ENCODE measurements around the gene LRRC49.

LRRC49 gene, protein sequence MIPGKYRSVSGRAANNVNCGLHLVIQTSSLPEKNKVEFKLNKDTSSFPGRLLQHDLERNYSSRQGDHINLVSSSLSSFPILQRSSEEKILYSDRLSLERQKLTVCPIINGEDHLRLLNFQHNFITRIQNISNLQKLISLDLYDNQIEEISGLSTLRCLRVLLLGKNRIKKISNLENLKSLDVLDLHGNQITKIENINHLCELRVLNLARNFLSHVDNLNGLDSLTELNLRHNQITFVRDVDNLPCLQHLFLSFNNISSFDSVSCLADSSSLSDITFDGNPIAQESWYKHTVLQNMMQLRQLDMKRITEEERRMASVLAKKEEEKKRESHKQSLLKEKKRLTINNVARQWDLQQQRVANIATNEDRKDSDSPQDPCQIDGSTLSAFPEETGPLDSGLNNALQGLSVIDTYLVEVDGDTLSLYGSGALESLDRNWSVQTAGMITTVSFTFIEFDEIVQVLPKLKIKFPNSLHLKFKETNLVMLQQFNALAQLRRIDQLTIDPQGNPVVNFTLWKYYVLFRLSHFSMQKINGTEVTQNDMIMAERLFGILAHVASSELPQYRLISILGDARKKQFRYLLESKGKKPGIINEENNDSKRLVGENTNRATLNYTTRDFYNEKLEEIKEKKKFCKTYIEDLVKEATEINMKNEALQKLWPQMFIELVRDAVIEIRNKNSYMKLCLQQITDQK

DNA sequence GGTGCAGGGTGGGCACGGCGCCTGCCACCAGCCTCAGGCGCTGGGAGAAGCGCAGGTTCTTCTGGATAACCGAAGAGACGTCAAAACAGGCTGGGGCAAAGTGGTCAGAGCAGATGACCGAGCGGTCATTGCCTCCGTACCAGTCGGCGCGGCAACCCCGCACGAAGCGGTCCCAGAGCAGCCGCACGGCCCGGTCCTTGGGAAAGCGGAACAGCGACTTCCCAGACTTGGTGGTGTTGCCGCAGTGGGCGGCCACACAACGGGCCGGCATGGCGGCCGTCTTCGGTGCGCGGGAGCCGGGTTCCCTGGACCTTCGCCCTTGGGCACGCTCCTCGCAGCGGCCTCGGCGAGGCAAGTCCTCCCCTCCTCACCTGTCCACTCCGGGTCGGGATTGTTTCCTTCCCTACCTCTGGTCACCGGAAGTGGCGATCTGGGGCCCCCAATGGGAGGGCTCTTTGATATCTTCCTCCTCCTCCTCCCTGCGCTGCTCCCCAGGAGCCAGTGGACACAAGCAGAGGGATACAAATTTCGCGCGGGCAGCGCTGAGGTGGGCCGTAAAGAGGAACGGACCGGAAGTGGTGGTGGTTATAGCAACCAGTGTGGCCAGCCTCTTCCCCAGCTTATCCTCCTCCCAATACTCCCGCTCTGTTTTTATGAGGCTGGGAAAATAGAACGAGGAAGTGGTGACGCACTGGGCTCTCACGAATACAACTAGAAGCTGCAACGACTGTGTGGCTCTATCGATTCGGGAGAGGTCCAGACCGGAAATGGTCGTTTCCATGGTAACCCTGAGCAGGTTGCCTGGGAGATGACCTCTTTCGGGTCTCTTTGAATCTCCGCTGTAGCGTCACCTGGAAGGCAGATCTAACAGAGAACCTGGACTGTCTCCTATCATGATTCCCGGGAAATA is at the start of gene LRRC49, which contains the start of gene THAP10:
Gene LRRC49, plus strand, starts transcription at position 825 of the 910 bp plus-strand sequence. Its CDS starts 69 bp downstream, at position 894.
Gene THAP10, minus strand, starts transcription at position 432 of the 910 bp plus-strand sequence. Its CDS starts 161 bp downstream, at position 271.
- Mint-ChIP-seq H3K27ac (peak within 1 kb of the TSS; percentile 81), H3K4me1 (ENCODE audit: low read depth) (peaks cover 16% of the 10 kb centered on the region), H3K27me3 (peaks cover 9% of the 10 kb centered on the region), H3K4me3 (peak within 1 kb of the TSS; percentile 89), H3K36me3 (ENCODE audit: low read depth) (peaks cover 8% of the 10 kb centered on the region), H3K9me3 (no peaks in the 10 kb centered on the region)
- intact Hi-C loops (cut with micrococcal nuclease): no loop called here

DNA sequence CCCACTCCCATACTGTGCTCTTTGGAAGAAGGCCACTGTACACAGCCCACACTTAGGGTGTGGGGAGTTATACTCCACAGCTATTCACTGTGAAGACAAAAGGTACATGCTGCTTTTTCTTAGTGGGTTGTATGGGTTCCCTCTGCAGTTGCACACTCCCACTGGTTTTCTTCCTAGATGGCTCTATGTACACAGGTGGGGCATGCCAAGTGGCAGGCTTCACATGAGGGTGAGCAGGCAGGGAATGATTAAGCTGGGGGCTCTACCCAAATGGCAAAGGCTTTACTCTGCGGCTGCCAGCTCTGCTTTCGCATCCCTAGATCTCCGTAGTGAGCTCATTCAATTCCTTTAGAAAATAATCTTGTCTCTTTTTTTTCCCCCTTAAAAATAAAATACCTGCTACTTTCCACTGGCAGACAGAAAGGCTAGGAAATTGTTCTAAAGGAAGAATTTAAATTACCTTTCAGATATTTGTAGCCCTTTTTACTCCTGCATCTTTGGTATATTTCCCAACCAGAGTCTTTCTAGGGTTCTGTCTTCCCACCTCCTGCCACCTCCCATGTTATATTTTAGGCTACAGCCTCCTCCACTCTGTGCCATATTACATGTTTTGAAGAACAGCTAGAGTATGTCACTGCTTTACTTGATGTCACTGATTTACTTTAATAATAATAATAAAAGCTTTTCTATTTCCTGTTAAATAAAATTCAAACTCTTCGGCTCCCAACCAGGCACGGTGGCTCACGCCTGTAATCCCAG is 46.8 kb upstream of the LRRC49 start:
- Mint-ChIP-seq H3K27ac (no peak overlapping the region), H3K9me3 (no peaks in the 10 kb centered on the region), H3K4me3 (no peak overlapping the region), H3K4me1 (ENCODE audit: low read depth) (no peaks in the 10 kb centered on the region), H3K27me3 (peaks cover 32% of the 10 kb centered on the region), H3K36me3 (ENCODE audit: low read depth) (no peaks in the 10 kb centered on the region)
- intact Hi-C loops (cut with micrococcal nuclease): no loop called here

DNA sequence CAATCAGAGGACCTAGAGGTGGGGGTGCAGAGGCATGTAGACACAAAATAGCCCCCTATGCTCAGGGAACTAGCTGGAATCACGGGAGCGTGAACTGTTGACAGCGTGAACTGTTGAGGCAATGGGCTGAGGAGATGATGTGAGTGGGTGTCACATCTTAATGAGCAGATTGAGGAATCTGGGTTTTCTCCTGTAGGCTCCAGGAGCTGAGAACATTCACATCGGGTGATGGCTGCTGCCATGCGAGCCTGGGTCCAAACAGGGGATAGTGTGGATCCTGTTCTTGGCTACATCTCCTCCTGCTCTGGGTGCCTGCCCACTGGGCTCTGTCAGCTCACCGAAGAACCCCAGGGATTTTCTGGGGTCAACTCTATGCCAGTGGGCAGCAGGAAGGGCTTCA is 40.7 kb upstream of the LRRC49 start:
- H3K9me3 Mint-ChIP-seq: no peaks in the 10 kb centered on the region
- H3K4me1 Mint-ChIP-seq (ENCODE audit: low read depth): peaks cover 4% of the 10 kb centered on the region
- H3K27me3 Mint-ChIP-seq: peaks cover 76% of the 10 kb centered on the region
- no peaks in the 10 kb centered on the region for H3K36me3 Mint-ChIP-seq (ENCODE audit: low read depth)
- no peak overlapping the region for H3K4me3 Mint-ChIP-seq
- intact Hi-C loops (cut with micrococcal nuclease): no loop called here
- H3K27ac Mint-ChIP-seq: no peak overlapping the region

DNA sequence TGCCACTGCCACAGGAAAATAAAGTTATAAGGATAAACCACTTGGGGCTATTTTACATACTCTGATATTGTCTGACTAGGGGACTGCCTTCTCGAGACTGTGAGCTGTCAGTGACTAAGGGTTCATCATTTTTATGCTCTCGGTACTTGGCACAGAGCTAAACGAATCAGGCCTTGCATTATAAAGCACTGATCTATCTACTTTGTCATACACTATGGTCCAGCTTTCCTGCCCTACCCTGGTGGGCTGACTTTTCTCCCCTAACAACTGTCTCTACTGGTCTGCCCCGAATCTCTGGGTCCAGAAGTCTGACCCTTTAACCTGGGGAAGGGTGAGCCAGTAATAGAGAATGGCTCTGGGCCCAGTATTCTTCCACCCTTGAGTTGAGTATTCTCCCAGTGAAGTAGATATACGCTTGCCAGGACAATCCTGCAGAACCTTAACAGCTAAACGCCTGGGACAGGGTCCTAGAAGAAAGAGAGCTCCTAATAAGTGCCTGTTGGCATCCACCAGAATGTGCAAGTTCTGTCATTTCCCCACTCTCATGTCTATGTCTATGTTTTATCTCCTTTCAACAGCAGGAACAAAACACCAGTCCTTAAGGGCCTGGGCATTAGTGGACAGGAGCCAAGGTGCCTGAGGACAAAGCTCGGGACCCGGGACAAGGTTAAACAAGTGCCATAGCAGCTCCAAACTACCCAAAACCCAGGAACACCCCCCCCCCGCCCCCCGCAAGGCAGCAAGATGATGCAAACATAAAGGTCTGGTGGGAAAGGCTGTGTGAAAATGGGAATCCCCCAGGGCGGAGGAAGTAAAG is 39.9 kb upstream of the LRRC49 start:
- Mint-ChIP-seq H3K4me3 (no peak overlapping the region), H3K4me1 (ENCODE audit: low read depth) (peaks cover 4% of the 10 kb centered on the region), H3K27me3 (peaks cover 76% of the 10 kb centered on the region), H3K36me3 (ENCODE audit: low read depth) (no peaks in the 10 kb centered on the region), H3K27ac (no peak overlapping the region), H3K9me3 (no peaks in the 10 kb centered on the region)
- intact Hi-C loops (cut with micrococcal nuclease): no loop called here

DNA sequence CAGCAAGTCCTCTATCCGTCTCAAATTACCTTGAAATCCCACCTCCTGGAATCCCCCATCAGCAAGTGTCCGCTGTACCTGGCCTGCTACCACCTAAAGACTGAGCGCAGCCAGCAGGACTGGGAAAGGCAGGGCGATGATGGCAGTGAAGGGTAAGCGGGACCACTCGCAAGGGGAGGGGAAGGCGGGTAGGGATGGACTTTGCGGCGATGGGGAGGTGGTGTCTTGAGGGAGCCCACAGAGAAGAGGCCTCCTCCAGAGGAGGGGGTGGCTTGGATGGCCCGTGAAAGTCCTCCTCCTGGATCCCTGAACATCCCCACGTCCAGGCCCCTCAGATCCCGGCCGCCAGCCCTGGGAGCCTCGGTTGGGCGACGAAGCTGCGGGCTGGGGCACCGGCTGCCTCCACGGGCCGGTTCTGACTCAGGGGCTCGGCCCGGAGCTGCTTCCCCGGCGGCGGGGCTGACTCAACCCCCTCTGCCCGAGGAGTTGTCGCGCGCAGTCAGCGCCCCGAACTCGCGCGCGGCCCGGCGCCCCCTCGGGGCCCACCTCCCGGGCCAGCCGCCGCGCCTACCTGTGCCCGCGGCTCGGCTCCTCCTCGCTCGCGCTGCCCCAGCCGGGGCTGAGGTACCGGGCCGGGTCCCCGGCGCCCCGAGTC is 39.2 kb upstream of the LRRC49 start:
- intact Hi-C loops (cut with micrococcal nuclease): no loop called here
- no peaks in the 10 kb centered on the region for H3K9me3 Mint-ChIP-seq
- no peaks in the 10 kb centered on the region for H3K36me3 Mint-ChIP-seq (ENCODE audit: low read depth)
- H3K4me1 Mint-ChIP-seq (ENCODE audit: low read depth): peaks cover 4% of the 10 kb centered on the region
- peaks cover 76% of the 10 kb centered on the region for H3K27me3 Mint-ChIP-seq
- peak overlapping the region; percentile 23 for H3K4me3 Mint-ChIP-seq
- no peak overlapping the region for H3K27ac Mint-ChIP-seq

DNA sequence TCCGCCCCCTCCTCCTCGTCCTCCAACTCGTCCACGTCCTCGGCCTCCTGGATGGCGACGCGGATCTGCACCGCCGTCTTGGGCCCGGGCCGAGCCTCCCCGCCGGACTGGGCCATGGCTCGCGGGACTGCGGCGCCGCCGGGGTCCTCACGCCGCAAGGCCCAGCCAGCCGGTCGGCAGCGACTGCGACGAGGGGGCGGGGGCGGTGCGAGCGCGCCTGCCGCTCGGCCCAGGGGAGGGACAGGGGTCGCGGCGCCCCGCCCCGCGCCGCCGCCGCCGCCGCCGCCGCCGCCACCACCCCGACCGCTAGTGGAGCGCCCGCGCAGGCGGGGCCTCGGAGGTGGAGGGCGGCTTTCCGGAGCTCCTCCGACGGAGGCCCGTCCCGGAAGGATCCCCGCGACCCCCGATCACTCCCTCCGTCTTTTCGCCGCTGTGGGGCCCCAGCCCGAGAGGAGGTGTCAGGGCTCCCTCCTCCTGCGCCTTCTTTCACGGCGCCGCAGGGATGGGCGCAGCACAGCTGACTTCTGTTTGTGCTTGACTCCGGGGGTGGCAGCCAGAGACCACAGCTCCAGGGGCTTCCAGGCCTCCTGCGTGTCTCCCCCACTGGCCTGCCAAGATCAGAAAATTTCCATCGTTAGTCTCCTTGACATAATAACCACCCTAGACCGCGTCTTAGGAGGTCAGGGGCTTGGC is 38.5 kb upstream of the LRRC49 start, which contains the start of gene LARP6:
Gene LARP6, minus strand, starts transcription at position 185 of the 693 bp plus-strand sequence. Its CDS starts 69 bp downstream, at position 116.
- Mint-ChIP-seq H3K27ac (no peak within 1 kb of the TSS), H3K4me1 (ENCODE audit: low read depth) (peaks cover 4% of the 10 kb centered on the region), H3K27me3 (peaks cover 76% of the 10 kb centered on the region), H3K9me3 (no peaks in the 10 kb centered on the region), H3K4me3 (peak within 1 kb of the TSS; percentile 61), H3K36me3 (ENCODE audit: low read depth) (no peaks in the 10 kb centered on the region)
- intact Hi-C loops (cut with micrococcal nuclease): no loop called here

DNA sequence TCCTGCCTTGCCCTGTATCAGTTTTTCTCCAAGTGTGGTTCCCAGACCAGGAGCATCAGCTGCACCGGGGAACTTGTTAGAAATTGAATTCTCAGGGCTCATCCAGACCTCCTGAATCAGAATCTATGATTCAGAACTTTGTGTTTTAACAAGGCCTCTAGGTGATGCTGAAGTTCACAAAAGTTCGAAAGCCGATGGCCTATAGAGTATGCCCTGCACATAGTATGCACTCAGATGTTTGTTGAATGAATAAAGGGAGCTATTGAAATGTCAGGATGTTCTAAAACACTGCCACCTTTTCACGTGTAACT is 38.0 kb upstream of the LRRC49 start:
- peaks cover 4% of the 10 kb centered on the region for H3K4me1 Mint-ChIP-seq (ENCODE audit: low read depth)
- intact Hi-C loops (cut with micrococcal nuclease): no loop called here
- H3K27ac Mint-ChIP-seq: no peak overlapping the region
- no peaks in the 10 kb centered on the region for H3K36me3 Mint-ChIP-seq (ENCODE audit: low read depth)
- H3K27me3 Mint-ChIP-seq: peaks cover 72% of the 10 kb centered on the region
- peak overlapping the region; percentile 61 for H3K4me3 Mint-ChIP-seq
- H3K9me3 Mint-ChIP-seq: no peaks in the 10 kb centered on the region

DNA sequence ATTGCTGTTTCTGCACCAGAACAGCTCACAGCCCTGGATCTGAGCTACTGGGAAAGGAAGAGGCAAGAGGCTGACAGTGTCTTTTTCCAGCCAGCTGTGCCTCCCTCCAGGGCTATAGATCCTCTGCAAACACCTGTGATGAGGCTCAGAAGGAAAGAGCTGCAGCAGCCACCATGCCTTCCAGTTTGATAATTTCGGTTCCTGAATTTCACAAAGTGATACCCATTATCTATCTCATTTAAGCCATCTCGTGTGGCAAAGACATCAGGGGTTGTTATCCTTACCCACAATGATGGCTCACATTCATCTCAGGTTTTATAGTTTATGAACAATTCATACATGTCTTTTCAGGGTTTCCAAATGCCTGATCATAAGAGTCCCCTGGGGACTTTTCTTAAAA is 36.9 kb upstream of the LRRC49 start:
- peaks cover 64% of the 10 kb centered on the region for H3K27me3 Mint-ChIP-seq
- H3K27ac Mint-ChIP-seq: no peak overlapping the region
- intact Hi-C loops (cut with micrococcal nuclease): no loop called here
- no peaks in the 10 kb centered on the region for H3K36me3 Mint-ChIP-seq (ENCODE audit: low read depth)
- no peak overlapping the region for H3K4me3 Mint-ChIP-seq
- H3K4me1 Mint-ChIP-seq (ENCODE audit: low read depth): peaks cover 4% of the 10 kb centered on the region
- no peaks in the 10 kb centered on the region for H3K9me3 Mint-ChIP-seq

DNA sequence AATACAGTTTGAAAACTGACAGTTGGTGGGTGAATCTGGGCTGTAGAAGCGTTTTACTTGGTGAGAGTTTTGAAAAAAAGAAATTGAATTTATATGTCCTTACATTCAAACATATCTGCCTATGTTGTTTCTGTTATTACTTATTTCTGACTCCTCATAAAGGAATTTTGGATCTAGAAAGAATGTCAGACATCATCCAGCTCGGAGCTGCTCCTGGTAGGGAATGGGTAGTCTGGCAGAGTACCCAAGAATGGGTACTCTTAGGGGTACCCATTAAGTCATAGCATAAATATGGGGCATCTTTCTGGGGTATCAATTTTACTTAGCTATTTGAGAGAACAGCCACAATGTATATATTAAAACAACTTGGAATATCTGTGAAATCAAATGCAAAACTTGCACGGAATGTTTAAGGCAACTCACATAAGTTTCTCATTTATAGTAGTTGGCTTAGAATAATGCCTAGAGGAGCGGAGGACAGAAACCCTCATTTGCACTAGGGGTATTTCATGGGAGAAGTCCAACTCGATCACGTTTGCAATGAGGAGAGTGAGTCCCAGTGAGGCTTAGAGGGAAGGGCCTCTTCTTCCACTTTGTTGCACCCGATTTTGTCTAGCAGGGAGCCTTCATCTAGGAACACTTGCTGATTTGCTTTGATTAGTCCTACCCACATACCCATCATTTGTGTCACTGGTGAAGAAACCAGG is 36.3 kb upstream of the LRRC49 start:
- intact Hi-C loops (cut with micrococcal nuclease): no loop called here
- Mint-ChIP-seq H3K36me3 (ENCODE audit: low read depth) (no peaks in the 10 kb centered on the region), H3K9me3 (no peaks in the 10 kb centered on the region), H3K27me3 (peaks cover 59% of the 10 kb centered on the region), H3K4me3 (no peak overlapping the region), H3K27ac (no peak overlapping the region), H3K4me1 (ENCODE audit: low read depth) (peaks cover 4% of the 10 kb centered on the region)

DNA sequence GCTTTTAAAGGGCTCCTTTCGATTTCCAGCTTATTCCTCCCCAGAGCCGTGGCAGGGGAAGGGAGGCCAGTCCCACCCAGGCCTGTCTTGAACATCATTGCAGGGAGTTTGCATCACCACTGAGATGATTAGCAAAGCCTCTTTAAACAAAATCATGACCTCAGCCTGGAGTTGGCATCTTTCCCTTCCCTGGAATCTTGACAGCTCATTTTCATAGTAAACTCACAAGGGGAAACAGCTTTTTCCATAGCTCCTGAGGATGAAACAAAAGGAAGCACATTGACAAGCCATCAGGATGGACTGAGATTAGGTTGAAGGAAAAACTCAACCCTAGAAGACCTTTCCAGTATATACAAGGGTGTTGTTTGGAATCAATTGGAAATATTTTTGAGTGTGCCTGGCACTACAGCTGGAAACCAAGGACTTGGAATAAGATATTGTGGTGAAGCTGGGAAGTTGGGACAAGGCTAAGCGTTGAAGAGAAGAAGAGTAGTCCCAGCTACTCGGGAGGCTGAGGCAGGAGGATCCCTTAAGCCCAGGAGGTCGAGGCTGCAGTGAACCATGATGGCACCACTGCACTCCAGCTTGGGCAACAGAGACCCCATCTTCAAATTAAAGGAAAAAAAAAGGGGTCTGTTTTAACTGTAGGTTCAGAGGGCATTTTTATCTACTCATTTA is 35.6 kb upstream of the LRRC49 start:
- intact Hi-C loops (cut with micrococcal nuclease): no loop called here
- Mint-ChIP-seq H3K27me3 (peaks cover 52% of the 10 kb centered on the region), H3K27ac (no peak overlapping the region), H3K9me3 (no peaks in the 10 kb centered on the region), H3K4me3 (no peak overlapping the region), H3K36me3 (ENCODE audit: low read depth) (no peaks in the 10 kb centered on the region), H3K4me1 (ENCODE audit: low read depth) (peaks cover 4% of the 10 kb centered on the region)
